ENCODE measurements around the gene ZNF37A.

The ZNF37A gene

GRCh38 chr10:38156416-38157269 is 62.5 kb downstream of the ZNF37A start:
- Histone ChIP-seq H3K27me3 (ENCODE audit: insufficient read depth, low read length) (no peaks in the 10 kb centered on the region), H3K9ac (ENCODE audit: low read depth, low read length) (no peak overlapping the region), H3K36me3 (ENCODE audit: insufficient read depth, low read depth, low read length) (no peaks in the 10 kb centered on the region), H3K27ac (ENCODE audit: low read length) (no peak overlapping the region), H3K4me1 (ENCODE audit: insufficient read depth, low read length) (no peaks in the 10 kb centered on the region), H3K9me3 (ENCODE audit: insufficient read depth, low read depth, low read length) (peaks cover 92% of the 10 kb centered on the region), H3K4me3 (ENCODE audit: low read length) (no peak overlapping the region)

- Histone ChIP-seq H3K27ac (ENCODE audit: low read length) (no peak overlapping the region), H3K36me3 (ENCODE audit: insufficient read depth, low read depth, low read length) (no peaks in the 10 kb centered on the region), H3K27me3 (ENCODE audit: insufficient read depth, low read length) (no peaks in the 10 kb centered on the region), H3K4me1 (ENCODE audit: insufficient read depth, low read length) (no peaks in the 10 kb centered on the region), H3K4me3 (ENCODE audit: low read length) (no peak overlapping the region), H3K9me3 (ENCODE audit: insufficient read depth, low read depth, low read length) (peaks cover 93% of the 10 kb centered on the region), H3K9ac (ENCODE audit: low read depth, low read length) (no peak overlapping the region)
These were observed 63.1 kb downstream of the ZNF37A start for GRCh38 chr10:38157270-38157685.

- Histone ChIP-seq H3K9me3 (ENCODE audit: insufficient read depth, low read depth, low read length) (peaks cover 89% of the 10 kb centered on the region), H3K4me1 (ENCODE audit: insufficient read depth, low read length) (no peaks in the 10 kb centered on the region)
These were observed 64.9 kb downstream of the ZNF37A start for GRCh38 chr10:38159004-38159403.

GRCh38 chr10:38163617-38164016 is 69.5 kb downstream of the ZNF37A start:
- Histone ChIP-seq H3K9me3 (ENCODE audit: insufficient read depth, low read depth, low read length) (peaks cover 88% of the 10 kb centered on the region), H3K9ac (ENCODE audit: low read depth, low read length) (no peak overlapping the region)

More at GRCh38 chr10:38159004-38159403, 64.9 kb downstream of the ZNF37A start:
- no peak overlapping the region for H3K4me3 ChIP-seq (ENCODE audit: low read length)
- H3K9ac ChIP-seq (ENCODE audit: low read depth, low read length): no peak overlapping the region
- H3K27ac ChIP-seq (ENCODE audit: low read length): no peak overlapping the region
- no peaks in the 10 kb centered on the region for H3K36me3 ChIP-seq (ENCODE audit: insufficient read depth, low read depth, low read length)
- no peaks in the 10 kb centered on the region for H3K27me3 ChIP-seq (ENCODE audit: insufficient read depth, low read length)

GRCh38 chr10:38174336-38174735 is 80.2 kb downstream of the ZNF37A start:
- Histone ChIP-seq H3K36me3 (ENCODE audit: insufficient read depth, low read depth, low read length) (no peaks in the 10 kb centered on the region), H3K27me3 (ENCODE audit: insufficient read depth, low read length) (no peaks in the 10 kb centered on the region), H3K4me1 (ENCODE audit: insufficient read depth, low read length) (no peaks in the 10 kb centered on the region)

More at GRCh38 chr10:38163617-38164016, 69.5 kb downstream of the ZNF37A start:
- H3K27ac ChIP-seq (ENCODE audit: low read length): no peak overlapping the region
- H3K4me3 ChIP-seq (ENCODE audit: low read length): no peak overlapping the region
- H3K4me1 ChIP-seq (ENCODE audit: insufficient read depth, low read length): no peaks in the 10 kb centered on the region
- H3K36me3 ChIP-seq (ENCODE audit: insufficient read depth, low read depth, low read length): no peaks in the 10 kb centered on the region
- no peaks in the 10 kb centered on the region for H3K27me3 ChIP-seq (ENCODE audit: insufficient read depth, low read length)

GRCh38 chr10:38184477-38184876 is 90.3 kb downstream of the ZNF37A start:
- H3K9ac ChIP-seq (ENCODE audit: low read depth, low read length): no peak overlapping the region
- H3K27me3 ChIP-seq (ENCODE audit: insufficient read depth, low read length): no peaks in the 10 kb centered on the region
- no peaks in the 10 kb centered on the region for H3K4me1 ChIP-seq (ENCODE audit: insufficient read depth, low read length)
- no peak overlapping the region for H3K27ac ChIP-seq (ENCODE audit: low read length)
- H3K4me3 ChIP-seq (ENCODE audit: low read length): no peak overlapping the region
- peaks cover 89% of the 10 kb centered on the region for H3K9me3 ChIP-seq (ENCODE audit: insufficient read depth, low read depth, low read length)
- no peaks in the 10 kb centered on the region for H3K36me3 ChIP-seq (ENCODE audit: insufficient read depth, low read depth, low read length)

More at GRCh38 chr10:38174336-38174735, 80.2 kb downstream of the ZNF37A start:
- Histone ChIP-seq H3K4me3 (ENCODE audit: low read length) (no peak overlapping the region), H3K27ac (ENCODE audit: low read length) (no peak overlapping the region), H3K9ac (ENCODE audit: low read depth, low read length) (no peak overlapping the region), H3K9me3 (ENCODE audit: insufficient read depth, low read depth, low read length) (peaks cover 98% of the 10 kb centered on the region)
